HCT116 (cell line): Measurements from ENCODE around the gene TGM2.

Experiments used
- ATF3 ChIP-seq: IDR thresholded peaks from 2 replicates; pipeline ENCODE4 v1.6.1; 2012
- CEBPB ChIP-seq: IDR thresholded peaks from 2 replicates; pipeline ENCODE4 v1.6.1; 2012; ENCODE audit warnings: low read depth
- EZH2 ChIP-seq: fragments of 200-600 bp; sonication (generic); IDR thresholded peaks from 2 replicates; pipeline ENCODE4 v1.6.1; 2017; ENCODE audit warnings: antibody characterized with exemption, mixed run types
- JUND ChIP-seq: IDR thresholded peaks from 2 replicates; pipeline ENCODE4 v1.6.1; 2012
- MAX ChIP-seq: IDR thresholded peaks from 2 replicates; pipeline ENCODE4 v1.6.1; 2012
- POLR2A ChIP-seq: IDR thresholded peaks from 2 replicates; pipeline ENCODE4 v1.7.0; 2011; ENCODE audit warnings: borderline replicate concordance; ENCODE audit not compliant: insufficient read depth, insufficient read length; ENCODE audit errors: extremely low read depth
- POLR2AphosphoS5 ChIP-seq: IDR thresholded peaks from 2 replicates; pipeline ENCODE4 v1.6.1; 2011; ENCODE audit warnings: mild to moderate bottlenecking, low read depth, low read length, moderate library complexity
- RAD21 ChIP-seq: IDR thresholded peaks from 2 replicates; pipeline ENCODE4 v1.6.1; 2012; ENCODE audit warnings: low read depth, mild to moderate bottlenecking
- REST ChIP-seq: IDR thresholded peaks from 2 replicates; pipeline ENCODE4 v1.6.1; 2012; ENCODE audit warnings: low read depth
- SIN3A ChIP-seq: IDR thresholded peaks from 2 replicates; pipeline ENCODE4 v1.6.1; 2012; ENCODE audit warnings: low read depth
- SP1 ChIP-seq: IDR thresholded peaks from 2 replicates; pipeline ENCODE4 v1.6.1; 2012; ENCODE audit warnings: low read depth
- SRF ChIP-seq: IDR thresholded peaks from 2 replicates; pipeline ENCODE4 v1.6.1; 2012; ENCODE audit warnings: low read depth
- YY1 ChIP-seq: IDR thresholded peaks from 2 replicates; pipeline ENCODE4 v1.6.1; 2011; ENCODE audit warnings: low read length, low read depth, moderate library complexity, mild to moderate bottlenecking; ENCODE audit not compliant: insufficient replicate concordance; ENCODE audit errors: extremely low read depth
- TF ChIP-seq, protein P1 (sequence below), 3 experiments: fragments of 200-600 bp in 1 of 3; sonication (generic) in 1 of 3; IDR thresholded peaks in 2 of 3; conservative IDR thresholded peaks in 1 of 3; 2 replicates each; pipeline ENCODE4 v1.5.1; 2012 to 2017; ENCODE audit warnings: low read depth in 2 of 3, low read length in 2 of 3, antibody characterized with exemption in 1 of 3, borderline replicate concordance in 1 of 3, control low read depth in 1 of 3, mild to moderate bottlenecking in 1 of 3, mixed read lengths in 1 of 3, mixed run types in 1 of 3, moderate library complexity in 1 of 3; ENCODE audit not compliant: insufficient read depth in 1 of 3

GRCh38 chr20:38120625-38120988 lies 44.5 kb downstream of the TGM2 start:
- TF ChIP-seq POLR2AphosphoS5 (no peak), RAD21 (no peak), EZH2 (no peak), POLR2A (no peak), CEBPB (no peak), MAX (no peak), SRF (no peak), SIN3A (no peak), ATF3 (no peak), SP1 (no peak), REST (no peak), YY1 (no peak), JUND (no peak)
- TF ChIP-seq, protein P1, sequence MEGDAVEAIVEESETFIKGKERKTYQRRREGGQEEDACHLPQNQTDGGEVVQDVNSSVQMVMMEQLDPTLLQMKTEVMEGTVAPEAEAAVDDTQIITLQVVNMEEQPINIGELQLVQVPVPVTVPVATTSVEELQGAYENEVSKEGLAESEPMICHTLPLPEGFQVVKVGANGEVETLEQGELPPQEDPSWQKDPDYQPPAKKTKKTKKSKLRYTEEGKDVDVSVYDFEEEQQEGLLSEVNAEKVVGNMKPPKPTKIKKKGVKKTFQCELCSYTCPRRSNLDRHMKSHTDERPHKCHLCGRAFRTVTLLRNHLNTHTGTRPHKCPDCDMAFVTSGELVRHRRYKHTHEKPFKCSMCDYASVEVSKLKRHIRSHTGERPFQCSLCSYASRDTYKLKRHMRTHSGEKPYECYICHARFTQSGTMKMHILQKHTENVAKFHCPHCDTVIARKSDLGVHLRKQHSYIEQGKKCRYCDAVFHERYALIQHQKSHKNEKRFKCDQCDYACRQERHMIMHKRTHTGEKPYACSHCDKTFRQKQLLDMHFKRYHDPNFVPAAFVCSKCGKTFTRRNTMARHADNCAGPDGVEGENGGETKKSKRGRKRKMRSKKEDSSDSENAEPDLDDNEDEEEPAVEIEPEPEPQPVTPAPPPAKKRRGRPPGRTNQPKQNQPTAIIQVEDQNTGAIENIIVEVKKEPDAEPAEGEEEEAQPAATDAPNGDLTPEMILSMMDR (IDR thresholded peaks at IDR 0.05 in 2 of 3, conservative IDR thresholded peaks at IDR 0.05 in 1 of 3; ENCODE audit: borderline replicate concordance in 1 of 3, insufficient read depth in 1 of 3, low read depth in 2 of 3, low read length in 2 of 3) = no peak
